Measurements from ENCODE around the gene SCT. TPM values are rescaled to one million over a fixed set of nuclear protein-coding genes. Genes with fewer than 3 reads are reported as not detected.

SCT gene
- total and polyA plus RNA-seq, 2 donors from 2014 or later = not detected

- Histone ChIP-seq H3K9me3 (ENCODE audit: control insufficient read depth in 2 of 3, insufficient read depth in 1 of 3, low read length in 3 of 3) (no peaks in the 10 kb centered on the region), H3K4me1 (ENCODE audit: control insufficient read depth in 2 of 3, insufficient read depth in 2 of 3, low read depth in 1 of 3, low read length in 3 of 3) (peaks cover 0 to 4% (median 0%) of the 10 kb centered on the region in 3 donors), H3K4me3 (ENCODE audit: low read length in 3 of 3) (no peak overlapping the region), H3K27me3 (ENCODE audit: control insufficient read depth, insufficient read depth, low read length) (no peaks in the 10 kb centered on the region), H3K27ac (ENCODE audit: low read depth in 2 of 2, low read length in 2 of 2) (no peak overlapping the region), H3K9ac (ENCODE audit: low read length in 3 of 3) (no peak overlapping the region), H3K36me3 (ENCODE audit: control insufficient read depth in 2 of 3, insufficient read depth in 3 of 3, low read length in 3 of 3) (peaks cover 2 to 7% (median 3%) of the 10 kb centered on the region in 3 donors)
- FAIRE-seq (no peak), DNase-seq (peak in 1 of 5 donors; percentile 29)
- TF ChIP-seq CTCF (IDR thresholded peaks at IDR 0.05; ENCODE audit: borderline replicate concordance, extremely low read depth, insufficient read depth) = no peak
- intact Hi-C loops (cut with DNase I) = no loop called here
Measured at GRCh38 chr11:660681-661444, 33.9 kb upstream of the SCT start.

GRCh38 chr11:660281-660680, 33.3 kb upstream of the SCT start:
- H3K36me3 ChIP-seq (ENCODE audit: control insufficient read depth in 2 of 3, insufficient read depth in 3 of 3, low read length in 3 of 3) = peaks cover 0 to 7% (median 3%) of the 10 kb centered on the region in 3 donors

GRCh38 chr11:659532-660085, 32.6 kb upstream of the SCT start:
- no peak for FAIRE-seq
- Histone ChIP-seq H3K9ac (ENCODE audit: low read length in 3 of 3) (no peak overlapping the region), H3K4me1 (ENCODE audit: control insufficient read depth in 2 of 3, insufficient read depth in 2 of 3, low read depth in 1 of 3, low read length in 3 of 3) (no peaks in the 10 kb centered on the region), H3K27me3 (ENCODE audit: control insufficient read depth, insufficient read depth, low read length) (no peaks in the 10 kb centered on the region), H3K4me3 (ENCODE audit: low read length in 3 of 3) (no peak overlapping the region), H3K27ac (ENCODE audit: low read depth in 2 of 2, low read length in 2 of 2) (no peak overlapping the region), H3K9me3 (ENCODE audit: control insufficient read depth in 2 of 3, insufficient read depth in 1 of 3, low read length in 3 of 3) (no peaks in the 10 kb centered on the region), H3K36me3 (ENCODE audit: control insufficient read depth in 2 of 3, insufficient read depth in 3 of 3, low read length in 3 of 3) (peaks cover 0 to 7% (median 3%) of the 10 kb centered on the region in 3 donors)
- no peak for DNase-seq
- intact Hi-C loops (cut with DNase I) = no loop called here
- no peak for TF ChIP-seq CTCF (IDR thresholded peaks at IDR 0.05; ENCODE audit: borderline replicate concordance, extremely low read depth, insufficient read depth)

More at GRCh38 chr11:660281-660680, 33.3 kb upstream of the SCT start:
- Histone ChIP-seq H3K27ac (ENCODE audit: low read depth in 2 of 2, low read length in 2 of 2) (no peak overlapping the region), H3K9ac (ENCODE audit: low read length in 3 of 3) (no peak overlapping the region), H3K27me3 (ENCODE audit: control insufficient read depth, insufficient read depth, low read length) (no peaks in the 10 kb centered on the region), H3K9me3 (ENCODE audit: control insufficient read depth in 2 of 3, insufficient read depth in 1 of 3, low read length in 3 of 3) (no peaks in the 10 kb centered on the region), H3K4me1 (ENCODE audit: control insufficient read depth in 2 of 3, insufficient read depth in 2 of 3, low read depth in 1 of 3, low read length in 3 of 3) (no peaks in the 10 kb centered on the region), H3K4me3 (ENCODE audit: low read length in 3 of 3) (no peak overlapping the region)
- FAIRE-seq (no peak), DNase-seq (no peak)
- intact Hi-C loops (cut with DNase I) = no loop called here
- TF ChIP-seq CTCF (IDR thresholded peaks at IDR 0.05; ENCODE audit: borderline replicate concordance, extremely low read depth, insufficient read depth) = no peak

All from kidney (tissue), 14 donors.